Upper lobe of left lung (tissue), 6 donors: Measurements from ENCODE around the gene OR2AG2. TPM values are rescaled to one million over a fixed set of nuclear protein-coding genes. Genes with fewer than 3 reads are reported as not detected.

Source experiments
- ATAC-seq, 2 donors: fragments of 200-7000 bp; cut with Tn5 transposase; one replicate each; pipeline ENCODE4 v1.9.1; 2022; ENCODE audit warnings: mild to moderate bottlenecking in 2 of 2, moderate library complexity in 2 of 2; ENCODE audit not compliant: low FRiP score in 2 of 2
- DNase-seq, 2 donors: peaks; one replicate each; pipeline ENCODE4 v3.0.0-alpha.2; 2019 to 2020
- H3K27ac ChIP-seq, 4 donors: fragments of 200-600 bp; sonication (generic); one replicate each; pipeline ENCODE4 v1.5.1; 2016 to 2019
- H3K27me3 ChIP-seq, 4 donors: fragments of 200-600 bp; sonication (generic); one replicate each; pipeline ENCODE4 v1.5.1; 2017 to 2019
- H3K36me3 ChIP-seq, 4 donors: fragments of 200-600 bp; sonication (generic); one replicate each; pipeline ENCODE4 v1.5.1; 2016 to 2019
- H3K4me1 ChIP-seq, 4 donors: fragments of 200-600 bp; sonication (generic); one replicate each; pipeline ENCODE4 v1.5.1; 2018 to 2019
- H3K4me3 ChIP-seq, 4 donors: fragments of 200-600 bp; sonication (generic); one replicate each; pipeline ENCODE4 v1.5.1; 2017 to 2019; ENCODE audit warnings: mild to moderate bottlenecking in 2 of 4, moderate library complexity in 1 of 4
- H3K9me3 ChIP-seq, 4 donors: fragments of 200-600 bp; sonication (generic); one replicate each; pipeline ENCODE4 v1.5.1; 2018 to 2019
- EP300 ChIP-seq, 4 donors: sonication (generic); formaldehyde crosslinking; IDR thresholded peaks; one replicate each; pipeline ENCODE4 v1.5.1; 2017; ENCODE audit warnings: antibody characterized with exemption in 4 of 4, control low read depth in 2 of 4
- POLR2A ChIP-seq, 4 donors: fragments of 450-650 bp; IDR thresholded peaks; one replicate each; pipeline ENCODE4 v1.5.1; 2016 to 2017; ENCODE audit warnings: antibody characterized with exemption in 4 of 4, mild to moderate bottlenecking in 2 of 4
- POLR2AphosphoS5 ChIP-seq, 2 donors: sonication (generic); formaldehyde crosslinking; IDR thresholded peaks; one replicate each; pipeline ENCODE4 v1.5.1; 2017; ENCODE audit warnings: antibody characterized with exemption in 2 of 2
- WGBS, 2 donors: methylation state at CpG; one replicate each; pipeline ENCODE4 v1.1.5; 2017 to 2018; 5-methylcytosine and 5-hydroxymethylcytosine counted together
- total RNA-seq, 6 donors: library from RNA; depleted of rRNA in 4 of 6; stranded (reverse); fragments of >200 nt in 4 of 6; gene quantifications; one replicate each; pipeline versions ENCODE4 v1.1.0 to v1.2.1, GENCODE V29; 2016 to 2021
- TF ChIP-seq, protein P1 (sequence below), 6 experiments: fragments of 450-650 bp in 4 of 6; fragments of 200-600 bp in 2 of 6; sonication (generic) in 2 of 6; IDR thresholded peaks; one replicate each; pipeline ENCODE4 v1.5.1; 2016 to 2019; ENCODE audit warnings: antibody characterized with exemption in 6 of 6
- donor health status: DM: no; HTN: no; CAD: no; lungs with moderate emphysema.
- donor health status: DM: no; HTN: yes; CAD: no; lungs with severe emphysema.

Gene OR2AG2, protein sequence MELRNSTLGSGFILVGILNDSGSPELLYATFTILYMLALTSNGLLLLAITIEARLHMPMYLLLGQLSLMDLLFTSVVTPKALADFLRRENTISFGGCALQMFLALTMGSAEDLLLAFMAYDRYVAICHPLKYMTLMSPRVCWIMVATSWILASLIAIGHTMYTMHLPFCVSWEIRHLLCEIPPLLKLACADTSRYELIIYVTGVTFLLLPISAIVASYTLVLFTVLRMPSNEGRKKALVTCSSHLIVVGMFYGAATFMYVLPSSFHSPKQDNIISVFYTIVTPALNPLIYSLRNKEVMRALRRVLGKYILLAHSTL
- under 1 TPM in 3 of 6 donors, not detected in 3; 0.13 to 0.59 (median 0.15) TPM for total RNA-seq

- ATAC-seq (peak in 1 of 2 donors; percentile 86), DNase-seq (peak in 1 of 2 donors; percentile 33)
- 62 to 81% methylated on average over 3 to 4 of the region's 4 CpGs for WGBS, 2 donors
- Histone ChIP-seq H3K36me3 (no peaks in the 10 kb centered on the region), H3K27ac (peak within 1 kb of the TSS in 1 of 4 donors; percentile 11), H3K27me3 (no peaks in the 10 kb centered on the region), H3K9me3 (no peaks in the 10 kb centered on the region), H3K4me1 (no peaks in the 10 kb centered on the region), H3K4me3 (no peak within 1 kb of the TSS)
- TF ChIP-seq EP300 (IDR thresholded peaks at IDR 0.05) (no peak), POLR2A (IDR thresholded peaks at IDR 0.05) (no peak), POLR2AphosphoS5 (IDR thresholded peaks at IDR 0.05) (no peak)
- TF ChIP-seq, protein P1, sequence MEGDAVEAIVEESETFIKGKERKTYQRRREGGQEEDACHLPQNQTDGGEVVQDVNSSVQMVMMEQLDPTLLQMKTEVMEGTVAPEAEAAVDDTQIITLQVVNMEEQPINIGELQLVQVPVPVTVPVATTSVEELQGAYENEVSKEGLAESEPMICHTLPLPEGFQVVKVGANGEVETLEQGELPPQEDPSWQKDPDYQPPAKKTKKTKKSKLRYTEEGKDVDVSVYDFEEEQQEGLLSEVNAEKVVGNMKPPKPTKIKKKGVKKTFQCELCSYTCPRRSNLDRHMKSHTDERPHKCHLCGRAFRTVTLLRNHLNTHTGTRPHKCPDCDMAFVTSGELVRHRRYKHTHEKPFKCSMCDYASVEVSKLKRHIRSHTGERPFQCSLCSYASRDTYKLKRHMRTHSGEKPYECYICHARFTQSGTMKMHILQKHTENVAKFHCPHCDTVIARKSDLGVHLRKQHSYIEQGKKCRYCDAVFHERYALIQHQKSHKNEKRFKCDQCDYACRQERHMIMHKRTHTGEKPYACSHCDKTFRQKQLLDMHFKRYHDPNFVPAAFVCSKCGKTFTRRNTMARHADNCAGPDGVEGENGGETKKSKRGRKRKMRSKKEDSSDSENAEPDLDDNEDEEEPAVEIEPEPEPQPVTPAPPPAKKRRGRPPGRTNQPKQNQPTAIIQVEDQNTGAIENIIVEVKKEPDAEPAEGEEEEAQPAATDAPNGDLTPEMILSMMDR (IDR thresholded peaks at IDR 0.05) = no peak
Measured at GRCh38 chr11:6771926-6772893, at the start of gene OR2AG2. OR2AG2 (minus strand) TSS chr11:6771976; CDS start chr11:6768957, 3,019 bp downstream.

DNA sequence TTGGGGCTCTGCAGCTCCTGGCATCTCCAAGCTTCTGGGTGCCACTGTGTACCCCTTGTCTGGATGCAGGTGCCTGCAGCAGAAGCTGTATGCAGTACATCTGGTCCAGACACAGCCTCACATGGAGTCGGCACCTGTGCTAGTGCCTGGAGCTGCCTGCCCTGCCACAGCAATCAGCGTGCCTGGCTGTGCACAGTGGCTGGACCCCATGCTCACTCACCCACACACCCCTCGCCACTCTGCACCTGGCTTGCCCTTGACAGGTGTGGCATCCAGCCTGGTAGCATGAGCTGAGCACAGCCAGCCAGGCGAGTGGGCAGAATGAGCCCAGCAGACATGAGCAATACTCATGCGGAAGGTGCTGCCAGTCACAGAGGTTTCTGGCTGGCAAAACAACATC lies 47.2 kb upstream of the OR2AG2 start:
- Histone ChIP-seq H3K36me3 (no peaks in the 10 kb centered on the region), H3K4me1 (no peaks in the 10 kb centered on the region), H3K27ac (no peak overlapping the region), H3K4me3 (no peak overlapping the region), H3K9me3 (peaks cover 0 to 4% (median 2%) of the 10 kb centered on the region in 4 donors), H3K27me3 (no peaks in the 10 kb centered on the region)
- DNase-seq (peak in 1 of 2 donors; percentile 39), ATAC-seq (no peak)
- 82 to 100% methylated on average over 1 to 5 of the region's 5 CpGs for WGBS, 2 donors
- TF ChIP-seq EP300 (IDR thresholded peaks at IDR 0.05) = no peak
- TF ChIP-seq POLR2AphosphoS5 (IDR thresholded peaks at IDR 0.05) = no peak
- TF ChIP-seq POLR2A (IDR thresholded peaks at IDR 0.05) = no peak
- TF ChIP-seq, protein P1 (IDR thresholded peaks at IDR 0.05) = no peak

- DNase-seq (no peak), ATAC-seq (no peak)
- Histone ChIP-seq H3K9me3 (peaks cover 0 to 4% (median 2%) of the 10 kb centered on the region in 4 donors), H3K4me3 (no peak overlapping the region), H3K4me1 (no peaks in the 10 kb centered on the region), H3K27me3 (no peaks in the 10 kb centered on the region), H3K27ac (no peak overlapping the region), H3K36me3 (no peaks in the 10 kb centered on the region)
- TF ChIP-seq POLR2A (IDR thresholded peaks at IDR 0.05) = no peak
- TF ChIP-seq POLR2AphosphoS5 (IDR thresholded peaks at IDR 0.05) = no peak
- TF ChIP-seq EP300 (IDR thresholded peaks at IDR 0.05) = no peak
- TF ChIP-seq, protein P1 (IDR thresholded peaks at IDR 0.05) = no peak
- 67 to 88% methylated on average over 1 of the region's 1 CpG for WGBS, 2 donors
Measured at GRCh38 chr11:6817694-6818093, 45.9 kb upstream of the OR2AG2 start.

- DNase-seq = no peak
- TF ChIP-seq POLR2A (IDR thresholded peaks at IDR 0.05) = no peak
- no peak for TF ChIP-seq EP300 (IDR thresholded peaks at IDR 0.05)
- TF ChIP-seq, protein P1 (IDR thresholded peaks at IDR 0.05) = no peak
- TF ChIP-seq POLR2AphosphoS5 (IDR thresholded peaks at IDR 0.05) = no peak
- no peak for ATAC-seq
- 58 to 72% methylated on average over 2 of the region's 2 CpGs for WGBS, 2 donors
- Histone ChIP-seq H3K27ac (no peak overlapping the region), H3K36me3 (no peaks in the 10 kb centered on the region), H3K4me3 (no peak overlapping the region), H3K4me1 (no peaks in the 10 kb centered on the region), H3K9me3 (no peaks in the 10 kb centered on the region), H3K27me3 (no peaks in the 10 kb centered on the region)
Measured at GRCh38 chr11:6813656-6814055, 41.9 kb upstream of the OR2AG2 start.
